GM19324 (cell line): ENCODE results near the gene PRIM1.
"Not testable (repeated sequence)": the region's sequence is repeated elsewhere in the genome, so short reads cannot be mapped to it uniquely, and the experiment has no call there.

Experiments
- ATAC-seq: cut with Tn5 transposase; IDR thresholded peaks from one replicate; pipeline ENCODE4 v1.9.1; 2021; ENCODE audit warnings: mild to moderate bottlenecking, moderate library complexity; ENCODE audit not compliant: unreplicated experiment, low FRiP score

Gene PRIM1

DNA sequence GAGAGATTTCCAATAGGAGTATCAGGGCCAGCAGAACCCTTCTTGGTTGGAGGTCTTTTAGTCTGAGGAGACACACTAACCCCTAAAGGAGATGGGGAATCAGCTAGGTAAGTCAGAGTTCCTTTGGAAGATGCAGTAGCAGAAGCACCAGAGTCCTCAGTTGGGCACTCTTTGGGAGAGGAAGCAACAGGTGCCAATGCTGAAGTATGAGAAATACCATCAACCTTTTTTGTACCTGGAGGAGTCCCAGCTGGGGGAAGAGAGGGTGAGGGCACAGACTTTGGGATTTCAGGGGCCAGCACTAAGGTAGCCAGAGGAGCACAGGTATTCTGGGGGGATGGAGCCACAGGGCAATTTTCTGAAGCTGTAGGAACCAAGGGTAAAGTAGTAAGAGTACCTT lies 33.1 kb downstream of the PRIM1 start:
- no peak for ATAC-seq

DNA sequence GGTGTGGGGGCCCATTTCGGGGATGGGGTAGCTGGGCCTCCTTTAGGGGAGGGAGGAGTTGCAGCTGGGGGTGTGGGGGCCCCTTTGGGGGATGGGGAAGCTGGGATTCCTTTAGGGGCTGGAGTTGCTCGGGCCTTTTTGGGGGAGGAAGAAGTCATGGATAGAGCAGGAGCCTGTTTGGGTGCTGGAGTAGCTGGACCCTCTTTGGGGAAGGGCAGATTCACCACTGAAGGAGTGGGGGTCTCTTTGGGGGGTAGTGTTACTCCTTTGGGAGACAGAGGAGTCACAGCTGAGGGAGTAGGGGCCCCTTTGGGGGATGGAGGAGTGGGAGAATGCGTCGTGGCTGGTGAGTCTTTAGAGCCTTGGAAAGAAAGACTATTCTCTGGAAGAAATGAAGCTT lies 33.5 kb downstream of the PRIM1 start:
- ATAC-seq = no peak

DNA sequence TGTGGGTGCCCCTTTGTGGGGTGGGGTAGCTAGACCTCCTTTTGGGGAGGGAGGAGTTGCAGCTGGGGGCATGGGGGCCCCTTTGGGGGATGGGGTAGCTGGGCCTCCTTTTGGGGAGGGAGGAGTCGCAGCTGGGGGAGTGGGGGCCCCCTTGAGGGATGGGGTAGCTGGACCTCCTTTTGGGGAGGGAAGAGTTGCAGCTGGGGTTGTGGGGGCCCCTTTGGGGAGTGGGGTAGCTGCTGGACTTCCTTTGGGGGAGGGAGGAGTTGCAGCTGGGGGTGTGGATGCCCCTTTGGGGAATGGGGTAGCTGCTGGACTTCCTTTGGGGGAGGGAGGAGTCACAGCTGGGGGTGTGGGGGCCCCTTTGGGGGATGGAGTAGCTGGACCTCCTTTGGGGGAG lies 34.0 kb downstream of the PRIM1 start:
- ATAC-seq = no peak

DNA sequence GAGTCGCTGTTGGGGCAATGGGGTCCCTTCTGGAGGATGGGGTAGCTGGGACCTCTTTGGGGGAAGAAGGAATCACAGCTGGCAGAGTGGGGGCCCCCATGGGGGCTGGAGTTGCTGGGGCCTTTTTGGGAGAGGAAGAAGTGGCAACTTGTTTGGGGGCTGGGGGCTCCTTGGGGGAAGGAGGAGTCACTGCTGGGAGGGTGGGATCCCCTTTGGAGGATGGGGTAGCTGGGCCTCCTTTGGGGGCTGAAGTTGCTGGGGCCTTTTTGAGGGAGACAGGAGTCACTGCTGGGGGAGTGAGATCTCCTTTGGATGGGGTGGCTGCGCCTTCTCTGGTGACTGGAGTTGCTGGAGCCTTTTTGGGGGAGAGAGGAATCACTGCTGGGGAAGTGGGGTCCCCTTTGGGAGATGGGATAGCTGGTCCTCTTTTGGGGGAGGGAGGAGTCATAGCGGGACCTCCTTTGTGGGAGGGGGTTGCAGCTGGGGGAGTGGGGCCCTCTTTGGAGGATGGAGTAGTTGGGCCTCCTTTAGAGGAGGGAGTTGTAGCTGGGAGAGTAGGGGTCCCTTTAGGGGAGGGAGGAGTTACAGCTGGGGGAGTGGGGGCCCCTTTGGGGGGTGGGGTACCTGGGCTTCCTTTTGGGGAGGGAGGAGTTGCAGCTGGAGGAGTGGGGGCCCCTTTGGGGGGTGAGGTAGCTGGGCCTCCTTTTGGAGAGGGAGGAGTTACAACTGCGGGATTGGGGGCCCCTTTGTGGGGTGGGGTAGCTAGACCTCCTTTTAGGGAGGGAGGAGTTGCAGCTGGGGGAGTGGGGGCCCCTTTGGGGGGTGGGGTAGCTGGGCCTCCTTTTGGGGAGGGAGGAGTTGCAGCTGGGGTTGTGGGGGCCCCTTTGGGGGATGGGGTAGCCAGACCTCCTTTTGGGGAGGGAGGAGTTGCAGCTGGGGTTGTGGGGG lies 34.9 kb downstream of the PRIM1 start:
- ATAC-seq = no peak

DNA sequence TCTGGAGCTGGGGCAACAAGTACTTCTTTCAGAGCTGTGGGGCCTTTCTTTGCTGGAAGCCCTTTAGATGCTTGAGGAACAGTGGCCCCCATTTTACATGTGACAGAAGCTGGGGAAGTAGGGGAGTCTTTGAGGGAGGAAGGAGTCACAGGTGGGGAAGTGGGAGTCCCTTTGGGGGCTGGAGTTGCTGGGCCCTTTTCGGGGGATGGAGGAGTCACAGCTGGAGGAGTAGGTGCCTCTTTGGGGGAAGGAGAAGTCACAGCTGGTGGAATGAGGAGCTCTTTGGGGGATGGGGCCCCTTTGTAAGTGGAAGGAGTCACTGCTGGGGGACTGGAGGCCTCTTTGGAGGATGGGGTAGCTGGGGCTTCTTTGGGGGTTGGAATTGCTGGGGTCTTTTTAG lies 35.7 kb downstream of the PRIM1 start:
- no peak for ATAC-seq

DNA sequence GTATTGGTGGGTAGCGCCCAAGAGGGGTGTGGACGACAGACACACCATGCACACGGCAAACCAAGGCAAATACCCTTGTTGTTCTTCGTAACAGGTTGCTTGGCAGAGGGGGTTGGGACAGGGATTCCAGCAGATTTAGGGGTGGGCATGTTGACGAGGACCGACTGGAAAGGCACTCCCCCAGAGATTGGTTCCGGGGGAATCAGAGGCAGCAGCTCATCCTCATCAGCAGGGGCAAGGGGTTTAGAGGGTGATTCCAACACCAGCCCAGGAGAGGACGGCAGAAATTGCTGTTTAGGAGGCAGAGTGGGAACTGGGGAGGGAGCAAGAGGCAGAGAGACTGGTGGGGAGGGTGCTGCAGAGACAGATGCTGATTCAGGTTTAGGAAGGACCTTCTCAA lies 36.3 kb downstream of the PRIM1 start:
- ATAC-seq = no peak

DNA sequence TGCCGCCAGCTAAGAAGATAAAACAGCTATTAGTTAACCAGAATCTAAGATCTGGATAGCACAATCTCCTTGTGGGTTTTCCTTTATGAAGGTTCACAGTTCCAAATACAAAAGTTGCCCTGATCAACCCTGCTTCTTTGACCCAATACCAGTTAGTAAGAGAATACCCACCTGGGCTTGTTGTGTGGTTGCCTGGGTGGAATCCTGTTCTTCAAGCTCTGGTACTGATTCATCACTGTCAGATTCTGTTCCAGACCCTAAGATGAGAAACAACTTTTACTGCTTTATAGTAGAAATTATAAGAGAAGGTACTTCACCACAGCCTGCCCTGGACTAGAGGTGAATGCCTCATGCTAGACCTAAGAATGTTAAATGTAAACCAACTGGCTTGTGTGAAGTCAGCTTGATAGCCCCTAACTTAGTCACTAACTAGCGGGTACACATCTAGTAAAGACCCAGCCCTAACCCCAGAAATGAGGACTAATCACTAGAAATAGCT lies 37.6 kb downstream of the PRIM1 start:
- no peak for ATAC-seq

DNA sequence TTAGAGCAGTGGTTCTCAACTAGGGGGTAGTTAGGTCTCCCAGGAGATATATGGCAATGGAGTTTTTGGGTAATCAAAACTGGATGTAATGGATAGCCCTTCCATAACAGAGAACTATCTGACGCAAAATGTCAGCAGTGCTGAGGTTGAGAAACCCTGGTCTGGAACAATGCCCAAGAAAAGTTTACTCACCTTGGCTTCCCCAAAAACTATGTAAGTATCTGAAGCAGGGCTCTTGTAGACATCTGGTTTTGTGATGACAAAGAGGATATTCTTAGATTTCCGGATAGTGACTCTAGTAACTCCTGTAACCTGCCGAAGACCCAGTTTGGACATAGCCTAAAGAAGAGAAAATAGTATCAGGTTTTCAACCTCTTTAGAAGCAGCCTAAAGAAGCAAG lies 38.8 kb downstream of the PRIM1 start:
- ATAC-seq = no peak

DNA sequence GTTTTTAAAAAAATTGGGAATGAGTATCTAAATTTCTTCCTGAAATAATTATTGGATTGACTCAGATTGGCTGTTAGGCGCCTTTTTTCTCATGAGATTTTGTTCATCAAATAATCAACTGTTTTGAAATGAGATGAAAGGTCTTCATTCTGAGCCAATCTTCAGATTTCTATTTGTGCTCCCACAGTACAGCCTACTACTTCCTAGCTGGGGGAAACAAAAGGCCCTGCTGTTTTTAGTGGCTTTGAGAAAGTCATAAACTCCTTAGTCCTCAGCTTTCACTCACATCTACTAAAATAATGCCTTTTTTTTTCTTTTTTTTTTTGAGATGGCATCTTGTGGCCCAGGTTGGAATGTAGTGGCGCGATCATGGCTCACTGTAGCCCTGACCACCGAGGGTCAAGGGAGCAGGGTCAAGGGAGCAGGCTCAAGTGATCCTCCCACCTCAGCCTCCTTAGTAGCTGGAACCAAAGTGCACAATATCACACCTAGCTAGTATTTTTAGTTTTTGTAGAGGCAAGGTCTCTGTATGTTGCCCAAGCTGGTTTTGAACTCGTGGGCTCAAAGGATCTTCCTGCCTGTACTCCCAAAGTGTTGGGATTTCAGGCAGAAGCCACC lies 42.3 kb downstream of the PRIM1 start:
- no peak for ATAC-seq

DNA sequence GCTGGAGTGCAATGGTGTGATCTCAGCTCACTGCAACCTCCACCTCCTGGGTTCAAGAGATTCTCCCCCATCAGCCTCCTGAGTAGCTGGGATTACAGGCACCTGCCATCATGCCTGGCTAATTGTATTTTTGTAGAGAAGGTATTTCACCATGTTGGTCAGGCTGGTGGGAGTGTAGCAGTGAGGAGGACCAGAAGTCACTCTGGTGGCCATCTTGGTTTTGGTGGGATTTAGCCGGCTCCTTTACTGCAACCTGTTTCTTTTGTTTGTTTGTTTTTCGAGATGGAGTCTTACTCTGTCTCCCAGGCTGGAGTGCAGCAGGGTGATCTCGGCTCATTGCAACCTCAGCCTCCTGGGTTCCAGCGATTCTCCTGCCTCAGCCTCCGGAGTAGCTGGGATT lies 47.6 kb downstream of the PRIM1 start:
- ATAC-seq = not testable (repeated sequence)

DNA sequence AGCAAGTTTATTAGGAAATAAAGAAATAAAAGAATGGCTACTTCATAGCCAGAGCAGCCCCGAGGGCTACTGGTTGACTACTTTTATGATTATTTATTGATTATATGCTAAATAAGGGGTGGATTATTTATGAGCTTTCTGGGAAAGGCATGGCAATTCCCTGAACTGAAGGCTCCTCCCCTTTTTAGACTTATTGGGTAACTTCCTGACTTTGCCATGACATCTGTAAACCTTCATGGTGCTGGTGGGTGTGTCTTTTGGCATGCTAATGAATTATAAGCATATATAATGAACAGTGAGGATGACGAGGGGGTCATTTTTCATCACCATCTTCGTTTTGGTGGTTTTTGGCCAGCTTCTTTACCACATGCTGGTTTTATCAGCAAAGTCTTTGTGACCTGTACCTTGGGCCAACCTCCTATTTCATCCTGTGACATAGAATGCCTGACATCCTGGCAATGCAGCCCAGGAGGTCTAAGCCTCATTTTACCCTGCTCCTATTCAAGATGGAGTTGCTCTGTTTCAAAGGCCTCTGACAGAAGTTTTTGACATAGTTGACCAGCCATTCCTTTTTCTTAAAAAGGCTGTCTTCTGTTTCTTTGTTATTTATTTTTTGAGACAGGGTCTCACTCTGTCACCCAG lies 53.0 kb downstream of the PRIM1 start:
- no peak for ATAC-seq

DNA sequence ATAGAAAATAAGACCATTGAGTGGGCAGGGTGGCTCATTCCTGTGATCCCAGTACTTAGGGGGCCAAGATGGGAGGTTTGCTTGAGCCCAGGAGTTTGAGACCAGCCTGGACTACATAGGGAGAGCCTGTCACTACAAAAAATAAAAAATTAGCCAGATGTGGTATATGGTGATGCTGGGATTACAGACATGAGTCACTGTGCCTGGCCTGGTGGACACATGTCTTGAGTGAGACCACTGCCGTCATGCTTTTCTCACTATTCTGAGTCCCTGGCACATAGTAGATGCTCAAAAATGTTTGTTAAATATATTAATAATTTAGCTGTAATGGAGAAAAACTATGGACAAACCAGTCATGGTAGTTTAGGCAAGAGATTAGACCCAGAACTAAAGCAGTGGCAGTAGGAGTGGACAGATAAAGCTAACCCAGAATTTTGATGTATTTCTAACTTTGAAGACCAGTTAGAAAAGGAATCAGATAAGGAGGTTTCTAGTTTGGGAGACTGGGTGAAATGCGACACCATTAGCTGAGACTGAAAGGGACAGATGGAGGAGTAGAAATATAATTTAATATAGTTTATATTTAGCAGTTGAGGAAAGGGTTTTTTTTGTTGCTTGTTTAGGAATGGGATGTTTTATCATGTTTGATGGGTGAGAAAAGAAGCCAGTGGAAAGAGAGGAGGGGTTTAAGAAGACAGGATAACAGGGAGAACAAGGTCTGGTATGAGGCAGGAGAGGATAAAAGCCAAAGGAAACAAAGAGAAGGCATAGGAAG lies 56.6 kb downstream of the PRIM1 start:
- no peak for ATAC-seq

DNA sequence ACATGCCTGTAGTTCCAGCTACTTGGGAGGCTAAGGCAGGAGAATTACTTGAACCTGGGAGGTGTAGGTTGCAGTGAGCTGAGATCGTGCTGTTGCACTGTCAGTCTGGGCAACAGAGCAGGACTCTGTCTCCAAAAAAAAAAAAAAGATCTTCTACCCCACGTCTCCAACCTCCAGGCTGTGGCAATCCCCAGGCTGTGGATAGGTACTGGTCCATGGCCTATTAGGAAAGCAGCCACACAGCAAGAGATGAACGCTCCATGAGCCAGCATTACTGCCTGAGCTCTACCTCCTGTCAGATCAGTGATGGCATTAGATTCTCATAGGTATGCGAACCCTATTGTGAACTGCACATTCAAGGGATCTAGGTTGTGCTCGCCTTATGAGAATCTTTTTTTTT lies 58.0 kb downstream of the PRIM1 start:
- ATAC-seq = no peak

DNA sequence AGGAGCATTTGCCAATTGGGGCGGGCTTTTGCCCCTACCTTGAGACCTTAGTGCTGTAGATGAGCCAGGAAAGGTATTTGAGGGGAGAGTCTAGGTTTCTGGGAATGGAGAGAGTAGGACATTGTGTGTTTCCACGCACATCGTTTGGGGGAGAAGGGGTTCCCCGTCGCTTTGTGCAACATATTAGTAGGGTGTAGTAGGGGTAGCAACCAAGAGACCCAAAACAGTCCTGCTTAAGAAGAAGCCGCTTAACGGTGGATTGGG lies 63.3 kb downstream of the PRIM1 start:
- no peak for ATAC-seq

DNA sequence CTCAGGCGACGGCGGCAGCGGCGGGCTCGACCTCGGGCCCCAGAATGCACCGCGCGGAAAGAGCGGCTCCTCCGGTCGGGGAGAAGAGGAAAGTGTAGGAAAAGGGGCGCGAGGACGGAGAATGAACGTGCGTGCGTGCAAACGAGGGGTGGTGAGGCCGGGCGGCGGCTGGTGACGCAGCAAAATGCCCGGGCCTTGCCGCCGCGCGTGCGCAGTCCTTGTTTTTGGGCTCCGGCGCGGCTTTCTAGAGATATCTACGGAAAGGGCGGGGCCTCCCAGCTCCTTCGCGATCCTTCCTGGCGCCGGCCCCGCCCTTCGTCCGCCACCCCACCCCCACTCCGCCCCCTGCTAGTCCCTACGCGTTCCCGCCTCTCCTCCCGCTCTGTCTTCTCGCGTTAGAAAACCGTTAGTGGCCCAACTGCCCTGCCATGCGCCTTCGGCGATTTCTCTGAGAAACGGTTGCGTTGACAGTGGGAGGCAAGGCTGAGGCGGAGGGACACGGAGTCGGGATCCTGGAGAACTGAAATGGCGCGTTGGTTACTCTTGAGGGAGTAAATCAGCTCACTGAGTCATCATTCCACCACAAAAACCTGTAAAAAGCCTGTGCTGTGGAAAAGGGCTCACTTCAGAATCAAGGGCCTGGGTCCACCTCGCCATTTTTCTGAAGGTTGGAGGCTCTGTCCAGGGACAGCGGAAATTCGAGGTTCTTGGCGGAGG lies 63.8 kb downstream of the PRIM1 start, which contains the start of gene PTGES3:
PTGES3 (minus strand) TSS at position 156 of the 717 bp plus-strand sequence. CDS start 285 bp downstream, outside the sequence.
- peak; percentile 72 for ATAC-seq

DNA sequence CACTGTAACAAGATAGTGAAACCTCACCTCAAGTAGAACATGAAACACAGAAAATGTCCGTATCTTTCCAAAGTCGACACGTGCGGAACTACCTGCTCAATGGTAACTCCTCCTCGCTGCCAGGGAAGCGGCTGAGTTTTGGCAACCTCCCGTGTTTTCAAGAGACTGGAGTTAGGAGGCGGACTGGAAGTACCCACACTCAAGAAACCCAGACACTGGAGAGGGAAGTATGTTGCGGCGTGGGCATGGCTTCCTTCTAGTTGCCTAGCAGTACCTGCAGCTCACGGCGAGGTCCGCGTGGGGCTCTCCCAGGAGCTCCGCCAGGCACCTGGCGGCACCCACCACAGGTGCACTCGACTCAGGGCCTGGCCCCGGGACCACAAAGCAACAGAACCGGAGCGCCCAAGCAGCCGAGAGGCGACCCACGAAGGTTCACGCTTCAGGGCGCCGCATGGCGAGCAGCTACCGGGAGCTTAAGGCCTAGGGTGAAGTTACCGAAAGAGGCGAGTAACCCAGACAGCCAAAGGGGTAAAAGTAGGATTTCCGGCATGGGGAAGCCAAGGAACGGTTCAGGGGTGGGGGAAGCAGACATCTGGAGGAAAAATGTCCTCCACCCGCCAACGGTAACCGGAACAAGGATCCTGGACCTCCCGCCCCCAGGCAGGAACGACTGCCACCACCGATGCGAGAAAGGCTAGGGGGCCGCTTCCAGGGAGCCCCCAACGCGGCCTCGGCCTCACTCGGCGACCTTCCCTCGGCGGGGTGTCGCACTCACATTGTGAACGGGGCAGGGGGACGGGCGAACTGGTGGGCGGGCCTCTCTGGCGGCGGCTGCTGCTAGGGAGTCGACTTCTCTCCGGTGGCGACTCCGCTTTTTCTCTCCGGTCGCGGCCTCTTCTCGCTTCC lies 64.6 kb downstream of the PRIM1 start:
- ATAC-seq = peak; percentile 35

DNA sequence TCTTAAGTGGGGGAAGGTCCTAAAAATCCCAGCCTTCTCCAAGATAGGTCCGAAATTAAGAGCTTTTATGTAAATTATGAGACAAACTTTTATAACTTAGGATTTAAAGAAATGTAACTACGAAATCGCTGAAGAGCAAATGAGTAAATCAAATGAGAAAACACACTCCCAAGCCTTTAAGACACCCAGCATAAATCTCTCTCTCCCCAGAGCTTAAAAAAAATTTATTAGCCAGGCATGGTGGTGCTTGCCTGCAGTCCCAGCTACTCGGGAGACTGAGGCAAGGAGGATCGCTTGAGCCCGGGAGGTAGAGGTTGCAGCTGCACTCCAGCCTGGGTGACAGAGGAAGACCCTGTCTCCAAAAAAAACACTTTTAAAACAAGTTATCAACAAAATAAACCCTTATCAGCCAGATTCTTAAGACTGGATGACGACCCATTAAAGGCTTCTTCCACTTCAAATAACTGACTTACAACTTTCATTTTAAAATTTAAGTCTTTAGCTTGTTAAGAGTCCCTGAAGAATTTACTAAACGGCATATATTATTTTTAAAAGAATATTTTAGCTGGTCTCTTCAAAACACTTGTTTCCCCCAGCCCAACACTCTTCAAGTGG lies 67.3 kb downstream of the PRIM1 start:
- no peak for ATAC-seq

DNA sequence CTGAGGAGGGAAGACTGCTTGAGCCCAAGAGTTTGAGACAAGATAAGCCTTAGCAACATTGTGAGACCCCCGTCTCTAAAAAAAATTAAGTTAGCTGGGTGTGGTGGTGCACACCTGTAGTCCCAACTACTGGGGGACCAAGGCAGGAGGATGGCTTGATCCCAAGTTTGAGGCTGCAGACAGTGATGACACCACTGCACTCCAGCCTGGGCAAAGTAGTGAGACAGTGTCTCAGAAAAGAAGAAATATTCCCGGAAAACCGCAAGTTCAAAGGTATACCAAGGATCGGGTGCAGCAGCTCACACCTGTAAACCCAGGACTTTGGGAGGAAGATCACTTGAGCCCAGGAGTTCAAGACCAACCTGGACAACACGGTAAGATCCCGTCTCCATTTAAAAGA lies 69.8 kb downstream of the PRIM1 start:
- no peak for ATAC-seq
